Neural cell (in vitro differentiated cells): ENCODE data around the gene SEC16B. TPM values are rescaled to one million over a fixed set of nuclear protein-coding genes. Genes with fewer than 3 reads are reported as not detected.

Source experiments
- H2AFZ ChIP-seq: fragments of 200-600, 300-800 bp; sonication (generic), shearing (Covaris generic); 2 replicates; pipeline ENCODE4 v1.6.0; 2014; ENCODE audit warnings: low read depth, mild to moderate bottlenecking, antibody characterized with exemption, low read length, moderate library complexity
- H3F3A ChIP-seq: fragments of 200-600 bp; shearing (Covaris generic); 2 replicates; pipeline ENCODE4 v1.6.1; 2016; ENCODE audit warnings: mild to moderate bottlenecking, moderate library complexity, mixed read lengths, antibody characterized with exemption, low read length; ENCODE audit not compliant: insufficient read depth, poor library complexity, severe bottlenecking
- H3K27ac ChIP-seq: fragments of 200-600, 300-800 bp; sonication (generic), shearing (Covaris generic); 2 replicates; pipeline ENCODE4 v1.5.1; 2014; ENCODE audit warnings: mild to moderate bottlenecking, low read length, moderate library complexity
- H3K27me3 ChIP-seq: fragments of 300-800, 200-600 bp; sonication (generic), shearing (Covaris generic); 2 replicates; pipeline ENCODE4 v1.6.0; 2014; ENCODE audit warnings: mild to moderate bottlenecking, low read depth, low read length, moderate library complexity; ENCODE audit not compliant: insufficient read depth
- H3K36me3 ChIP-seq: fragments of 300-800, 200-600 bp; sonication (generic), shearing (Covaris generic); 2 replicates; pipeline ENCODE4 v1.5.1; 2014; ENCODE audit warnings: mild to moderate bottlenecking, antibody characterized with exemption, low read length, moderate library complexity; ENCODE audit not compliant: insufficient read depth
- H3K4me2 ChIP-seq: fragments of 300-800, 200-600 bp; sonication (generic), shearing (Covaris generic); 2 replicates; pipeline ENCODE4 v1.6.0; 2014; ENCODE audit warnings: mild to moderate bottlenecking, low read length
- H3K4me3 ChIP-seq: fragments of 300-800, 200-600 bp; sonication (generic), shearing (Covaris generic); 2 replicates; pipeline ENCODE4 v1.5.1; 2014; ENCODE audit warnings: mild to moderate bottlenecking, low read length, moderate library complexity
- H3K79me2 ChIP-seq: fragments of 200-600 bp; shearing (Covaris generic); replicated peaks from 2 replicates; pipeline ENCODE4 v1.6.0; 2014; ENCODE audit warnings: mild to moderate bottlenecking, low read length, moderate library complexity; ENCODE audit not compliant: insufficient read depth
- H3K9ac ChIP-seq: fragments of 300-800, 200-600 bp; sonication (generic), shearing (Covaris generic); 2 replicates; pipeline ENCODE4 v1.6.1; 2016; ENCODE audit warnings: mild to moderate bottlenecking, low read length, mixed read lengths
- H3K9me2 ChIP-seq: fragments of 200-600 bp; shearing (Covaris generic); 2 replicates; pipeline ENCODE4 v1.6.1; 2016; ENCODE audit warnings: mild to moderate bottlenecking, low read length, mixed read lengths; ENCODE audit not compliant: insufficient read depth
- H3K9me3 ChIP-seq: fragments of 200-600, 300-800 bp; sonication (generic), shearing (Covaris generic); 2 replicates; pipeline ENCODE4 v1.6.1; 2016; ENCODE audit warnings: mild to moderate bottlenecking, mixed run types, low read length, moderate library complexity, mixed read lengths
- H4K20me1 ChIP-seq: fragments of 200-600 bp; shearing (Covaris generic); 2 replicates; pipeline ENCODE4 v1.6.1; 2016; ENCODE audit warnings: mild to moderate bottlenecking, mixed run types; ENCODE audit not compliant: insufficient read depth
- EP300 ChIP-seq: fragments of 450-650 bp; conservative IDR thresholded peaks from 2 replicates; pipeline ENCODE4 v1.6.1; 2014; ENCODE audit warnings: antibody characterized with exemption, mild to moderate bottlenecking, moderate library complexity; ENCODE audit not compliant: poor library complexity, severe bottlenecking
- EZH2 ChIP-seq: fragments of 200-600, 300-800 bp; shearing (Covaris generic), sonication (generic); IDR thresholded peaks from 2 replicates; pipeline ENCODE4 v1.6.1; 2014; ENCODE audit warnings: antibody characterized with exemption, low read length, borderline replicate concordance, mild to moderate bottlenecking; ENCODE audit not compliant: insufficient read depth, poor library complexity, severe bottlenecking
- MXI1 ChIP-seq: fragments of 450-650 bp; conservative IDR thresholded peaks from 2 replicates; pipeline ENCODE4 v1.6.1; 2014; ENCODE audit warnings: antibody characterized with exemption, mild to moderate bottlenecking; ENCODE audit not compliant: poor library complexity, severe bottlenecking
- POLR2AphosphoS5 ChIP-seq: IDR thresholded peaks from 2 replicates; pipeline ENCODE4 v1.6.1; 2012
- RAD21 ChIP-seq: fragments of 450-650 bp; conservative IDR thresholded peaks from 2 replicates; pipeline ENCODE4 v1.6.1; 2014; ENCODE audit warnings: antibody characterized with exemption, mild to moderate bottlenecking, moderate library complexity
- SMC3 ChIP-seq: fragments of 450-650 bp; conservative IDR thresholded peaks from 2 replicates; pipeline ENCODE4 v1.6.1; 2014; ENCODE audit warnings: antibody characterized with exemption, mild to moderate bottlenecking, moderate library complexity; ENCODE audit not compliant: poor library complexity
- TAF1 ChIP-seq: IDR thresholded peaks from 2 replicates; pipeline ENCODE4 v1.6.1; 2012; ENCODE audit warnings: low read depth
- polyA plus RNA-seq: library from polyadenylated mRNA; depleted of rRNA; stranded (reverse); fragments of >200 nt; gene quantifications from 2 replicates; pipeline ENCODE4 v1.2.3, GENCODE V29; 2014
- TF ChIP-seq, protein P1 (sequence below): IDR thresholded peaks from 2 replicates; pipeline ENCODE4 v1.6.1; 2012; ENCODE audit warnings: borderline replicate concordance
- TF ChIP-seq, protein P2 (sequence below): fragments of 450-650 bp; IDR thresholded peaks from 2 replicates; pipeline ENCODE4 v1.5.1; 2014; ENCODE audit warnings: antibody characterized with exemption, mild to moderate bottlenecking, moderate library complexity; ENCODE audit not compliant: poor library complexity, severe bottlenecking

SEC16B gene
- polyA plus RNA-seq, 1 donor from 2014 or later, result 0.78 TPM

DNA sequence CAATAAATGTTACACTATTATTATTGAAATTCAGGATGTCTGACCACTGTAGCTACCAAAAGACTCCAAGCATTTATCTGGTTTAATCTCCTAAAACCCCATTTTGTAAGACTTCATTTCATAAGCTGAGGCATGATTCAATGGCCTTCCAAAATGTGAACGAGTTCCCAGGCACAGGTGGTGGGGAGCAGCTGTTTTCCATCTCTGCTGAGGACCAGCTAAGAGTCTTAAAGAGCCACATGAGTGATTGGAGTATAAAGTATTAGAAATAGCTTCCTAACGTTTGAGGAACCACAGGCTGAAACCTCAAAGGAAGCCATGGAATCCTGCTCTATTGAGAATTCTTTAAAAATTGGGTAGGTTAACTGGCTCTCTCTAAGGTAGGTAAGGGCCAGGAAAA, 44.9 kb downstream of the SEC16B start:
- H2AFZ ChIP-seq, result no peak overlapping the region
- TF ChIP-seq MXI1 (no peak), SMC3 (no peak), EP300 (no peak), TAF1 (no peak), POLR2AphosphoS5 (no peak), EZH2 (no peak), RAD21 (no peak)
- TF ChIP-seq, protein P1, sequence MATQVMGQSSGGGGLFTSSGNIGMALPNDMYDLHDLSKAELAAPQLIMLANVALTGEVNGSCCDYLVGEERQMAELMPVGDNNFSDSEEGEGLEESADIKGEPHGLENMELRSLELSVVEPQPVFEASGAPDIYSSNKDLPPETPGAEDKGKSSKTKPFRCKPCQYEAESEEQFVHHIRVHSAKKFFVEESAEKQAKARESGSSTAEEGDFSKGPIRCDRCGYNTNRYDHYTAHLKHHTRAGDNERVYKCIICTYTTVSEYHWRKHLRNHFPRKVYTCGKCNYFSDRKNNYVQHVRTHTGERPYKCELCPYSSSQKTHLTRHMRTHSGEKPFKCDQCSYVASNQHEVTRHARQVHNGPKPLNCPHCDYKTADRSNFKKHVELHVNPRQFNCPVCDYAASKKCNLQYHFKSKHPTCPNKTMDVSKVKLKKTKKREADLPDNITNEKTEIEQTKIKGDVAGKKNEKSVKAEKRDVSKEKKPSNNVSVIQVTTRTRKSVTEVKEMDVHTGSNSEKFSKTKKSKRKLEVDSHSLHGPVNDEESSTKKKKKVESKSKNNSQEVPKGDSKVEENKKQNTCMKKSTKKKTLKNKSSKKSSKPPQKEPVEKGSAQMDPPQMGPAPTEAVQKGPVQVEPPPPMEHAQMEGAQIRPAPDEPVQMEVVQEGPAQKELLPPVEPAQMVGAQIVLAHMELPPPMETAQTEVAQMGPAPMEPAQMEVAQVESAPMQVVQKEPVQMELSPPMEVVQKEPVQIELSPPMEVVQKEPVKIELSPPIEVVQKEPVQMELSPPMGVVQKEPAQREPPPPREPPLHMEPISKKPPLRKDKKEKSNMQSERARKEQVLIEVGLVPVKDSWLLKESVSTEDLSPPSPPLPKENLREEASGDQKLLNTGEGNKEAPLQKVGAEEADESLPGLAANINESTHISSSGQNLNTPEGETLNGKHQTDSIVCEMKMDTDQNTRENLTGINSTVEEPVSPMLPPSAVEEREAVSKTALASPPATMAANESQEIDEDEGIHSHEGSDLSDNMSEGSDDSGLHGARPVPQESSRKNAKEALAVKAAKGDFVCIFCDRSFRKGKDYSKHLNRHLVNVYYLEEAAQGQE, result no peak
- TF ChIP-seq, protein P2, sequence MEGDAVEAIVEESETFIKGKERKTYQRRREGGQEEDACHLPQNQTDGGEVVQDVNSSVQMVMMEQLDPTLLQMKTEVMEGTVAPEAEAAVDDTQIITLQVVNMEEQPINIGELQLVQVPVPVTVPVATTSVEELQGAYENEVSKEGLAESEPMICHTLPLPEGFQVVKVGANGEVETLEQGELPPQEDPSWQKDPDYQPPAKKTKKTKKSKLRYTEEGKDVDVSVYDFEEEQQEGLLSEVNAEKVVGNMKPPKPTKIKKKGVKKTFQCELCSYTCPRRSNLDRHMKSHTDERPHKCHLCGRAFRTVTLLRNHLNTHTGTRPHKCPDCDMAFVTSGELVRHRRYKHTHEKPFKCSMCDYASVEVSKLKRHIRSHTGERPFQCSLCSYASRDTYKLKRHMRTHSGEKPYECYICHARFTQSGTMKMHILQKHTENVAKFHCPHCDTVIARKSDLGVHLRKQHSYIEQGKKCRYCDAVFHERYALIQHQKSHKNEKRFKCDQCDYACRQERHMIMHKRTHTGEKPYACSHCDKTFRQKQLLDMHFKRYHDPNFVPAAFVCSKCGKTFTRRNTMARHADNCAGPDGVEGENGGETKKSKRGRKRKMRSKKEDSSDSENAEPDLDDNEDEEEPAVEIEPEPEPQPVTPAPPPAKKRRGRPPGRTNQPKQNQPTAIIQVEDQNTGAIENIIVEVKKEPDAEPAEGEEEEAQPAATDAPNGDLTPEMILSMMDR, result no peak
- H3K4me3 ChIP-seq, result no peak overlapping the region
- H3K27ac ChIP-seq, result no peak overlapping the region
- H3K9me3 ChIP-seq, result no peaks in the 10 kb centered on the region
- H3K4me2 ChIP-seq, result no peak overlapping the region
- no peaks in the 10 kb centered on the region for H4K20me1 ChIP-seq
- H3K27me3 ChIP-seq, result no peaks in the 10 kb centered on the region
- H3K9me2 ChIP-seq, result no peaks in the 10 kb centered on the region
- no peaks in the 10 kb centered on the region for H3K36me3 ChIP-seq
- H3F3A ChIP-seq, result no peaks in the 10 kb centered on the region
- H3K9ac ChIP-seq, result no peak overlapping the region
- no peaks in the 10 kb centered on the region for H3K79me2 ChIP-seq

DNA sequence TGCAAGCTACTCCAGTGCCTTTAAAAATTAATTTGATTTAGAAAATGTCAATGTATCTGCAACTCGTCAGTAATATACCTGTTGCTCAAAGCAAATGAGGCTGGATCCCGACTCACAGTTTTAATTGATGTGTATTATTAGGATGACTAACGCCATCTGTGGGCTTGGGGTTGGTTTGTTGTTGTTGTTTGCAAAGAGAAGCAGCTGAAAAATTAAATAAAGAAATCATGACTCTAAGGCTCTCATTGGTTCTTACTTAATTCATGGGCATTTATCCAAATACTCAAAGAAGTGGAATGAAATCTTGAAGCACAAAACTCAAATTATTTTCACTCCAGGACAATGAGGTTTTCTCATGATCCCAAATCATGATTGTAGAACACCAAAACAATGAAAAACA, 46.4 kb downstream of the SEC16B start:
- H3K9me3 ChIP-seq, result no peaks in the 10 kb centered on the region
- H3K4me3 ChIP-seq, result no peak overlapping the region
- no peaks in the 10 kb centered on the region for H3K9me2 ChIP-seq
- no peak overlapping the region for H3K9ac ChIP-seq
- no peak overlapping the region for H3K27ac ChIP-seq
- H3K27me3 ChIP-seq, result no peaks in the 10 kb centered on the region
- no peak overlapping the region for H3K4me2 ChIP-seq
- TF ChIP-seq EZH2 (no peak), RAD21 (no peak)
- no peak overlapping the region for H2AFZ ChIP-seq
- H3K79me2 ChIP-seq, result no peaks in the 10 kb centered on the region
- H4K20me1 ChIP-seq, result no peaks in the 10 kb centered on the region
- H3K36me3 ChIP-seq, result no peaks in the 10 kb centered on the region
- H3F3A ChIP-seq, result no peaks in the 10 kb centered on the region

DNA sequence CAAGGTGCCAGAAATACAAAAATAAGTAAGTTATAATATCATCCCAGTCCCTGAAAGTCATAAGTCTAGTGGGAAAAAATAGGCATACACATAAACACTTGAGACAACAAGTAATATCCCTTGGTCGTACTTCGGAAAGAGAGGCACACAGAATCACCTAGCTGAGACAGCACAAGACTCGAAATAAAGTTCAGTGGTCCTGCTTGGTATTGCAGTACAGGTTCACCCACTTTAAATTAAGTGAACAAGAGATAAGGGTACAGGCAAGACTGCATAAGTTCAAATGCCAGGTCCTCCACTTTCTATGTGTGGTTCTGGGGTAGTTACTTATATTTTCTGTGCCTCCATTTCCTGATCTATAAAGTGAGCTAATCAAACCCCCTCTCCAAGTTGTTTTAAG, 47.6 kb downstream of the SEC16B start:
- no peaks in the 10 kb centered on the region for H3K36me3 ChIP-seq
- H3F3A ChIP-seq, result no peaks in the 10 kb centered on the region
- no peak overlapping the region for H3K4me3 ChIP-seq
- no peaks in the 10 kb centered on the region for H3K27me3 ChIP-seq
- H3K9me3 ChIP-seq, result no peaks in the 10 kb centered on the region
- H3K27ac ChIP-seq, result no peak overlapping the region
- H4K20me1 ChIP-seq, result no peaks in the 10 kb centered on the region
- H3K9me2 ChIP-seq, result no peaks in the 10 kb centered on the region
- no peak overlapping the region for H2AFZ ChIP-seq
- no peaks in the 10 kb centered on the region for H3K79me2 ChIP-seq
- H3K9ac ChIP-seq, result no peak overlapping the region
- H3K4me2 ChIP-seq, result no peak overlapping the region
- TF ChIP-seq POLR2AphosphoS5 (no peak), EP300 (no peak), EZH2 (no peak), RAD21 (no peak), MXI1 (no peak), TAF1 (no peak), SMC3 (no peak)
- TF ChIP-seq, protein P2, result no peak
- TF ChIP-seq, protein P1, result no peak
